ENCODE results near the gene BTD.

Gene BTD

DNA sequence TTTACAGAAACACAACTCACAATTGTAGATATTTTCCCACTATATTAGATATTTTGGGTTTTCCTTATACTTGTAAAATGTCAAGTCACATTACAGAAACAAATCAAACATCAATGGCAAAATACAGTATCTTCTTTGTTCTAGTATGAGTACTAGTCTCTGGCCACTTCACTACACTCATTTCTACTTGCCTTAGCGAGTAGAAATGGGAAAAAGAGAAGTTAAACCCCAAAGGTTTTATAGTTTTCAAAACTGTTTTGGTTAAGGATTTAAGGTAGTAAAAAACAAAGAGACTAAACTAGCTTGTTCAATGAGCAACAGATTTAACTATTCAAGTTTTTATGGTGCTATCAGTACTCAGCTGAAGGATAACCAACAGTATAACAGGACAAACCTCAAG lies 81.7 kb downstream of the BTD start:
- TF ChIP-seq, protein P1, sequence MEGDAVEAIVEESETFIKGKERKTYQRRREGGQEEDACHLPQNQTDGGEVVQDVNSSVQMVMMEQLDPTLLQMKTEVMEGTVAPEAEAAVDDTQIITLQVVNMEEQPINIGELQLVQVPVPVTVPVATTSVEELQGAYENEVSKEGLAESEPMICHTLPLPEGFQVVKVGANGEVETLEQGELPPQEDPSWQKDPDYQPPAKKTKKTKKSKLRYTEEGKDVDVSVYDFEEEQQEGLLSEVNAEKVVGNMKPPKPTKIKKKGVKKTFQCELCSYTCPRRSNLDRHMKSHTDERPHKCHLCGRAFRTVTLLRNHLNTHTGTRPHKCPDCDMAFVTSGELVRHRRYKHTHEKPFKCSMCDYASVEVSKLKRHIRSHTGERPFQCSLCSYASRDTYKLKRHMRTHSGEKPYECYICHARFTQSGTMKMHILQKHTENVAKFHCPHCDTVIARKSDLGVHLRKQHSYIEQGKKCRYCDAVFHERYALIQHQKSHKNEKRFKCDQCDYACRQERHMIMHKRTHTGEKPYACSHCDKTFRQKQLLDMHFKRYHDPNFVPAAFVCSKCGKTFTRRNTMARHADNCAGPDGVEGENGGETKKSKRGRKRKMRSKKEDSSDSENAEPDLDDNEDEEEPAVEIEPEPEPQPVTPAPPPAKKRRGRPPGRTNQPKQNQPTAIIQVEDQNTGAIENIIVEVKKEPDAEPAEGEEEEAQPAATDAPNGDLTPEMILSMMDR (IDR thresholded peaks at IDR 0.05; ENCODE audit: extremely low read depth, insufficient read depth, missing control alignments): no peak
- no peak for DNase-seq (ENCODE audit: low spot score)
- in situ Hi-C loops (cut with MboI; ENCODE audit: low pct_unique_long_range_greater_than_20kb, low sequenced_read_pairs, unreplicated experiment): no loop called here

DNA sequence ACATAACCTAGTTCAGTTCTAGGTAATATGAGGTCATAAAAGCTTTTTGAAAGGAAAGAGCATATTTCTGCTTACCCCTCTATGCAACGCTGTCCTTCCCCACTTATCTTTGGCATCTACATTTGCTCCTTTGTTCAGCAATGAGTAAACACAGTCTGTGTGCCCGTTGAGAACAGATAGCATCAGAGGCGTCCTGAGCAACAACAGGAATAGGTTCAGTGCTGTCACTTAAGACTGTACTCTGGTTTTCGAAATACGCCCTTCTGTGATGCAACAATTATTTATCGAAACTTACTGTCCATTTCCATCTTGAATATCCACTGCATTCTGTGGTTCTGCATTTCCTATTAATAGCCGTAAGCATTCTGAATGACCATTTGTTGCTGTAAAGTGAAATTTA lies 84.4 kb downstream of the BTD start:
- TF ChIP-seq, protein P1 (IDR thresholded peaks at IDR 0.05; ENCODE audit: extremely low read depth, insufficient read depth, missing control alignments): no peak
- in situ Hi-C loops (cut with MboI; ENCODE audit: low pct_unique_long_range_greater_than_20kb, low sequenced_read_pairs, unreplicated experiment): no loop called here
- DNase-seq (ENCODE audit: low spot score): no peak

DNA sequence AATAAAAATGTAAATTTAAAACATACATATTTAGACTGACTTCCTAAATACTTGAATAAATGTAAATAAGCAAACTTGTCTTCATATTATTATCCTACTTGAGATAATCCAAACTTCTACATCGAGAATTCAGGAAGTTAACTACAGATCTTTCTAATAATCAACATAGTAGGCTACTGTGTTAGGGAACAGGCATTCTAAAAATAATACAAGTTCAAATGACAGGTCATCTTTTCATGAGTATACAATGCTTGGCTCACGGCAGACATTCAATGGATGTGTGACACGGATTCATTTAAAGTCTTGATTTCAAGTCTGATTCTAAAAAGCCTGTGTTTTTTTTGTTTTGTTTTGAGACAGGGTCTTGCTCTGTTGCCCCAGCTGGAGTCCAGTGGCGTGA lies 88.7 kb downstream of the BTD start:
- TF ChIP-seq, protein P1 (IDR thresholded peaks at IDR 0.05; ENCODE audit: extremely low read depth, insufficient read depth, missing control alignments): no peak
- in situ Hi-C loops (cut with MboI; ENCODE audit: low pct_unique_long_range_greater_than_20kb, low sequenced_read_pairs, unreplicated experiment): no loop called here
- no peak for DNase-seq (ENCODE audit: low spot score)

DNA sequence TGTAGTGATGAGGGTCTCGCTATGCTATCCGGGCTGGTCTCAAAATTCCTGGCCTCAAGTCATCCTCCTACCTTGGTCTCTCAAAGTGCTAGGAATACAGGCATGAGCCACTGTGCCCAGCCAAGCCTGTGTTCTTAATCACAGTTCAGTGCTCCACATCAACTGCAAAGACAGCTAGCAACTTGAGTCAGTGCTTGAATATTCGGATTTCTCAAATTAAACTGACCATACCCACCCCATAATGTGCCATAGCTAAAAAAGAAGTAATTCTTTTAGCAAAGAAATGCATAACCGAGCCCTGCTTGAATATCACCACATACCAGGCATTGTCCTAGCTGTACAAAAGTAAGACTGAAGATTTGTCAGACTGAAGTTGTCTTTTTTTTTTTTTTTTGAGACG lies 89.2 kb downstream of the BTD start:
- DNase-seq (ENCODE audit: low spot score): no peak
- TF ChIP-seq, protein P1 (IDR thresholded peaks at IDR 0.05; ENCODE audit: extremely low read depth, insufficient read depth, missing control alignments): no peak
- in situ Hi-C loops (cut with MboI; ENCODE audit: low pct_unique_long_range_greater_than_20kb, low sequenced_read_pairs, unreplicated experiment): no loop called here

DNA sequence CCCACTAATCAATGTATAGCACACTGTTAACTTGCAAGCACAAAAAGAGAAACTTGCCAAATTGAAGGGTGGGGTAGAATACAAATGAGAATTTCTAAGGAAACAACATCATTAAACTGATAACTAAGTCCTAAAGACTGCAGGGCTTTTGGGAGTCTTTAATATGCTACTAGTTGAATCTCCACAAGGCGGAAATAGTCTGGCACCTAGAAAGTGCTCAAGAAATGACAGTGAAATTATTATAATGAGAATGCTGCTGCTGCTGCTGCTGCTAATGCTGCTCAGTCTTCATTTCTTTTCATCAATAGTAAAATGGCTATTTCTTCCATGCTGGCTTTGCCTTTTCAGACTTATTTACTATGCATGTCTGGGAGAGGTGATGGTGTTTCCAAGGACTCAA lies 91.8 kb downstream of the BTD start:
- DNase-seq (ENCODE audit: low spot score): no peak
- in situ Hi-C loops (cut with MboI; ENCODE audit: low pct_unique_long_range_greater_than_20kb, low sequenced_read_pairs, unreplicated experiment): no loop called here
- TF ChIP-seq, protein P1 (IDR thresholded peaks at IDR 0.05; ENCODE audit: extremely low read depth, insufficient read depth, missing control alignments): no peak

DNA sequence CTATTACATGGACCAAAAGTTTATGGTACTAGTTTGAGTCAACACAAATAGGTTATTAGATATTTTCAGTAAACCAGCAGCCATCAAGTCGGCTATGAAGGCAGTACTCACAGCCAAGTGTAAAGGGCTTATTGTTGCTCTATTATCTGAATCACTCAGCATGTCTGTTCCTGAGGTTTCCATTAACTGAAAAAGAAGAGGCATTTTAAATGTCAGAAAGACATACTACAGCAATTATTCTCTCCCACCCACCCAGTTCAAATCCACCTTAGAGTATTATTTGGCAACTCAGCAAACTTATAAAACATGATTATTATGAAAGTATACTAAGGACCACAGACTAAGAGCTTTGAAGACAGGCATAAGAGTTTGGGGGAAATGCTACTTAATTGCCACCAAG lies 93.1 kb downstream of the BTD start:
- in situ Hi-C loops (cut with MboI; ENCODE audit: low pct_unique_long_range_greater_than_20kb, low sequenced_read_pairs, unreplicated experiment): no loop called here
- DNase-seq (ENCODE audit: low spot score): no peak
- TF ChIP-seq, protein P1 (IDR thresholded peaks at IDR 0.05; ENCODE audit: extremely low read depth, insufficient read depth, missing control alignments): no peak
